ENCODE measurements around the gene DYNLT5. TPM values are rescaled to one million over a fixed set of nuclear protein-coding genes. Genes with fewer than 3 reads are reported as not detected.

DYNLT5 gene
- polyA plus RNA-seq, 1 donor (not counting 4 experiments of a cell fraction or from before 2014, with no cell fraction given), result not detected

DNA sequence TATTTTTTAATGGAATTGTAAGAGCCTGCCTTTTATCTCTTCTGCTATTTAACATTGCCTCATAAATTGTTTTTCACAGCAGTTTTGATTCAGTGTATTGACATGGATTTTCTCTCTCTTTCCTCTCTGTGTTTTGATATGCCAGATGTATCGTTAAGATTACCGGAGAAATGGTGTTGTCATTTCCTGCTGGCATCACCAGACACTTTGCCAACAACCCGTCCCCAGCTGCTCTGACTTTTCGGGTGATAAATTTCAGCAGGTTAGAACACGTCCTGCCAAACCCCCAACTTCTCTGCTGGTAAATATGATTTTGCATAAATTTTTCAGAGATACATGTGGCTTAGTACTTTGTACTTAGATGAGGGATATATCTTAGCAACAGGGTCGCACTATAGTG, 23.1 kb upstream of the DYNLT5 start:
- H3K79me2 ChIP-seq (ENCODE audit: control insufficient read depth, insufficient read depth, low read length), result no peaks in the 10 kb centered on the region
- no peaks in the 10 kb centered on the region for H3K9me1 ChIP-seq (ENCODE audit: control insufficient read depth, extremely low read depth, insufficient read depth, low read length)
- DNase-seq (ENCODE audit: low read depth, low spot score) (peak; percentile 13), FAIRE-seq (no peak)
- no peaks in the 10 kb centered on the region for H3K27me3 ChIP-seq (ENCODE audit: control insufficient read depth, extremely low read depth, insufficient read depth, low read length)
- no peak overlapping the region for H3K9ac ChIP-seq (ENCODE audit: control insufficient read depth, extremely low read depth, insufficient read depth, low read length)
- H3K9me3 ChIP-seq (ENCODE audit: control insufficient read depth, low read depth, low read length), result no peaks in the 10 kb centered on the region
- H3K4me3 ChIP-seq (ENCODE audit: control insufficient read depth in 2 of 3, extremely low read depth in 1 of 3, insufficient read depth in 2 of 3, low read depth in 1 of 3, low read length in 3 of 3), result no peak overlapping the region
- peak overlapping the region; percentile 21 for H3K27ac ChIP-seq (ENCODE audit: control insufficient read depth, insufficient read depth, low read length)
- peak overlapping the region; percentile 11 for H3K4me2 ChIP-seq (ENCODE audit: control insufficient read depth, extremely low read depth, insufficient read depth, low read depth, low read length)
- H2AFZ ChIP-seq (ENCODE audit: control insufficient read depth, low read length), result no peak overlapping the region
- H3K36me3 ChIP-seq (ENCODE audit: control insufficient read depth in 2 of 2, extremely low read depth in 1 of 2, insufficient read depth in 2 of 2, low read length in 2 of 2), result no peaks in the 10 kb centered on the region
- H4K20me1 ChIP-seq (ENCODE audit: control insufficient read depth, extremely low read depth, insufficient read depth, low read length), result no peaks in the 10 kb centered on the region
- peaks cover 20% of the 10 kb centered on the region for H3K4me1 ChIP-seq (ENCODE audit: control insufficient read depth, extremely low read depth, insufficient read depth, low read length)
- TF ChIP-seq EZH2 (IDR thresholded peaks at IDR 0.05; ENCODE audit: low read length), result no peak
- dilution Hi-C loops (cut with MboI; ENCODE audit: extremely low pct_ligation_motif_present, low sequenced_read_pairs), result no loop called here

DNA sequence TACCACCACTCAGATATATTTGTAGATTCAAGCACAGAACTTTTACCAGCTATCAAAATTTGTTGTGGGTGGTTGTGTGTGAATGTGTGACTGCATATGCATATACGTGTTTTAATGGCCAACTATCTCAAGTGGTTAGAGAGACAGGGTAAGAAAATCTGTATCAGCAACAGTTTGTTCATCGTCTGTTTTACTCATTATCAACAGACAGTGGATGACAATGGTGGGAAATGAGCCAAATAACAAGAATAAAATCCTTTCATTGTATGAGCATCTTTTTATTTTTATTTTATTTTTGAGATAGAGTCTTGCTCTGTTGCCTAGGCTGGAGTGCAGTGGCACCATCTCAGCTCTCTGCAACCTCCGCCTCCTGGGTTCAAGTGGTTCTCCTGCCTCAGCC, 22.7 kb upstream of the DYNLT5 start:
- peak overlapping the region; percentile 11 for H3K4me2 ChIP-seq (ENCODE audit: control insufficient read depth, extremely low read depth, insufficient read depth, low read depth, low read length)
- no peaks in the 10 kb centered on the region for H3K36me3 ChIP-seq (ENCODE audit: control insufficient read depth in 2 of 2, extremely low read depth in 1 of 2, insufficient read depth in 2 of 2, low read length in 2 of 2)
- DNase-seq (ENCODE audit: low read depth, low spot score) (no peak), FAIRE-seq (no peak)
- no peak overlapping the region for H2AFZ ChIP-seq (ENCODE audit: control insufficient read depth, low read length)
- no peaks in the 10 kb centered on the region for H3K9me3 ChIP-seq (ENCODE audit: control insufficient read depth, low read depth, low read length)
- no peak overlapping the region for H3K4me3 ChIP-seq (ENCODE audit: control insufficient read depth in 2 of 3, extremely low read depth in 1 of 3, insufficient read depth in 2 of 3, low read depth in 1 of 3, low read length in 3 of 3)
- H3K27ac ChIP-seq (ENCODE audit: control insufficient read depth, insufficient read depth, low read length), result no peak overlapping the region
- H3K9me1 ChIP-seq (ENCODE audit: control insufficient read depth, extremely low read depth, insufficient read depth, low read length), result no peaks in the 10 kb centered on the region
- peaks cover 20% of the 10 kb centered on the region for H3K4me1 ChIP-seq (ENCODE audit: control insufficient read depth, extremely low read depth, insufficient read depth, low read length)
- no peaks in the 10 kb centered on the region for H3K27me3 ChIP-seq (ENCODE audit: control insufficient read depth, extremely low read depth, insufficient read depth, low read length)
- H4K20me1 ChIP-seq (ENCODE audit: control insufficient read depth, extremely low read depth, insufficient read depth, low read length), result no peaks in the 10 kb centered on the region
- H3K9ac ChIP-seq (ENCODE audit: control insufficient read depth, extremely low read depth, insufficient read depth, low read length), result no peak overlapping the region
- no peaks in the 10 kb centered on the region for H3K79me2 ChIP-seq (ENCODE audit: control insufficient read depth, insufficient read depth, low read length)
- TF ChIP-seq EZH2 (IDR thresholded peaks at IDR 0.05; ENCODE audit: low read length), result no peak
- TF ChIP-seq, protein P1, sequence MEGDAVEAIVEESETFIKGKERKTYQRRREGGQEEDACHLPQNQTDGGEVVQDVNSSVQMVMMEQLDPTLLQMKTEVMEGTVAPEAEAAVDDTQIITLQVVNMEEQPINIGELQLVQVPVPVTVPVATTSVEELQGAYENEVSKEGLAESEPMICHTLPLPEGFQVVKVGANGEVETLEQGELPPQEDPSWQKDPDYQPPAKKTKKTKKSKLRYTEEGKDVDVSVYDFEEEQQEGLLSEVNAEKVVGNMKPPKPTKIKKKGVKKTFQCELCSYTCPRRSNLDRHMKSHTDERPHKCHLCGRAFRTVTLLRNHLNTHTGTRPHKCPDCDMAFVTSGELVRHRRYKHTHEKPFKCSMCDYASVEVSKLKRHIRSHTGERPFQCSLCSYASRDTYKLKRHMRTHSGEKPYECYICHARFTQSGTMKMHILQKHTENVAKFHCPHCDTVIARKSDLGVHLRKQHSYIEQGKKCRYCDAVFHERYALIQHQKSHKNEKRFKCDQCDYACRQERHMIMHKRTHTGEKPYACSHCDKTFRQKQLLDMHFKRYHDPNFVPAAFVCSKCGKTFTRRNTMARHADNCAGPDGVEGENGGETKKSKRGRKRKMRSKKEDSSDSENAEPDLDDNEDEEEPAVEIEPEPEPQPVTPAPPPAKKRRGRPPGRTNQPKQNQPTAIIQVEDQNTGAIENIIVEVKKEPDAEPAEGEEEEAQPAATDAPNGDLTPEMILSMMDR (optimal IDR thresholded peaks at IDR 0.05 in 1 of 3, IDR thresholded peaks at IDR 0.05 in 1 of 3, conservative IDR thresholded peaks at IDR 0.05 in 1 of 3; ENCODE audit: extremely low read depth in 1 of 3, insufficient read depth in 2 of 3, low read length in 3 of 3), result no peak
- dilution Hi-C loops (cut with MboI; ENCODE audit: extremely low pct_ligation_motif_present, low sequenced_read_pairs), result no loop called here

DNA sequence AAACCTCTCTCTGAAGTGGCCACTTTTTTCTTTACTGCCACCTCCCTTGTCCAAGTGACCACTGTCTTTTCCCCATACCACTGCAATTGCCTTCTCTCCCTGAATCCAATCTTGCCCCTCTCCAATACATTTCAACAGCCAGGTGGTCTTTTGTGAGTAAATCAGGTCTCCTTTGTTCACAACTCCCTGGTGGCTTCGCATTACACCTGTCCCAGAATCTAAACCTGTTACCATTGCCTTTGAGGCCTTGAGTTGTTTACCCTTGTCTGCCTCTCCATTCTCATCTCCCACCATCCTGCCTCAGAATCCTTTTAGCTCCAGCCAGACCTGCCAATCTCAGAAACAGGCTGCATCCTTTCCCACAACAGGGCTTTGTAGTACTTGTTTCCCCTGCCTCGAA, 21.8 kb upstream of the DYNLT5 start:
- H3K9ac ChIP-seq (ENCODE audit: control insufficient read depth, extremely low read depth, insufficient read depth, low read length), result no peak overlapping the region
- no peaks in the 10 kb centered on the region for H3K36me3 ChIP-seq (ENCODE audit: control insufficient read depth in 2 of 2, extremely low read depth in 1 of 2, insufficient read depth in 2 of 2, low read length in 2 of 2)
- no peak overlapping the region for H3K4me2 ChIP-seq (ENCODE audit: control insufficient read depth, extremely low read depth, insufficient read depth, low read depth, low read length)
- H3K4me1 ChIP-seq (ENCODE audit: control insufficient read depth, extremely low read depth, insufficient read depth, low read length), result peaks cover 20% of the 10 kb centered on the region
- no peaks in the 10 kb centered on the region for H3K9me3 ChIP-seq (ENCODE audit: control insufficient read depth, low read depth, low read length)
- H2AFZ ChIP-seq (ENCODE audit: control insufficient read depth, low read length), result no peak overlapping the region
- DNase-seq (ENCODE audit: low read depth, low spot score) (no peak), FAIRE-seq (no peak)
- H3K79me2 ChIP-seq (ENCODE audit: control insufficient read depth, insufficient read depth, low read length), result no peaks in the 10 kb centered on the region
- TF ChIP-seq, protein P1 (optimal IDR thresholded peaks at IDR 0.05 in 1 of 3, IDR thresholded peaks at IDR 0.05 in 1 of 3, conservative IDR thresholded peaks at IDR 0.05 in 1 of 3; ENCODE audit: extremely low read depth in 1 of 3, insufficient read depth in 2 of 3, low read length in 3 of 3), result no peak
- no peak for TF ChIP-seq EZH2 (IDR thresholded peaks at IDR 0.05; ENCODE audit: low read length)
- dilution Hi-C loops (cut with MboI; ENCODE audit: extremely low pct_ligation_motif_present, low sequenced_read_pairs), result no loop called here
- H3K27me3 ChIP-seq (ENCODE audit: control insufficient read depth, extremely low read depth, insufficient read depth, low read length), result no peaks in the 10 kb centered on the region
- no peaks in the 10 kb centered on the region for H3K9me1 ChIP-seq (ENCODE audit: control insufficient read depth, extremely low read depth, insufficient read depth, low read length)
- no peaks in the 10 kb centered on the region for H4K20me1 ChIP-seq (ENCODE audit: control insufficient read depth, extremely low read depth, insufficient read depth, low read length)
- no peak overlapping the region for H3K4me3 ChIP-seq (ENCODE audit: control insufficient read depth in 2 of 3, extremely low read depth in 1 of 3, insufficient read depth in 2 of 3, low read depth in 1 of 3, low read length in 3 of 3)
- H3K27ac ChIP-seq (ENCODE audit: control insufficient read depth, insufficient read depth, low read length), result no peak overlapping the region

All from keratinocyte (primary cell).